Posterior vena cava (tissue), 2 donors: ENCODE data around the gene CDCP2. TPM values are rescaled to one million over a fixed set of nuclear protein-coding genes. Genes with fewer than 3 reads are reported as not detected.

Experiments used
- DNase-seq: peaks from one replicate; pipeline ENCODE4 v3.0.0-alpha.2; 2020; ENCODE audit warnings: low spot score
- intact Hi-C, 2 donors: fragments of 100-400 bp; cut with DNase I; formaldehyde crosslinking; loops; one replicate each; pipeline versions ENCODE4 v1.14.1 to v1.14.2; 2022 to 2023
- total RNA-seq, 2 donors: library from RNA; stranded (reverse); fragmentation: NEBNext Ultra II Directional; extraction: Animal tissue kit (Norgen Biotek cat#: 25700); gene quantifications; one replicate each; pipeline ENCODE4 v1.2.1, GENCODE V29; 2021
- donor health status: DM: yes; HTN: yes; CAD: no.
- donor health status: DM: yes; HTN: yes; CAD: no.

The CDCP2 gene
- total RNA-seq, 2 donors from 2014 or later, result 0.51 to 0.86 TPM

GRCh38 chr1:54142146-54142900 lies 10.5 kb downstream of the CDCP2 start:
- intact Hi-C loops, result no loop called here
- DNase-seq, result no peak

GRCh38 chr1:54139711-54140110 lies 13.1 kb downstream of the CDCP2 start:
- no peak for DNase-seq
- intact Hi-C loops, result no loop called here

- intact Hi-C loops, result no loop called here
- no peak for DNase-seq
These were observed 13.8 kb downstream of the CDCP2 start for GRCh38 chr1:54138994-54139393.

GRCh38 chr1:54137534-54138061 lies 15.2 kb downstream of the CDCP2 start:
- intact Hi-C loops, result no loop called here
- DNase-seq, result no peak

GRCh38 chr1:54136963-54137533 lies 15.8 kb downstream of the CDCP2 start:
- DNase-seq, result no peak
- intact Hi-C loops, result no loop called here

GRCh38 chr1:54136269-54136896 lies 16.4 kb downstream of the CDCP2 start:
- no peak for DNase-seq
- intact Hi-C loops, result no loop called here

- no peak for DNase-seq
- intact Hi-C loops, result no loop called here
These were observed 17.2 kb downstream of the CDCP2 start for GRCh38 chr1:54135436-54136120.

GRCh38 chr1:54134295-54134694 lies 18.5 kb downstream of the CDCP2 start:
- DNase-seq, result no peak
- intact Hi-C loops, result no loop called here

GRCh38 chr1:54132495-54132894 lies 20.3 kb downstream of the CDCP2 start:
- intact Hi-C loops, result no loop called here

GRCh38 chr1:54131419-54131818 lies 21.4 kb downstream of the CDCP2 start:
- intact Hi-C loops, result no loop called here
- DNase-seq, result no peak

More at GRCh38 chr1:54132495-54132894, 20.3 kb downstream of the CDCP2 start:
- no peak for DNase-seq

- intact Hi-C loops, result loop anchor here (10.0 kb wide), 2 partner anchors 65 to 275 kb away; partner anchors contain the start of gene SSBP3 (in 2 of the 2)
- DNase-seq, result no peak
These were observed 22.9 kb downstream of the CDCP2 start for GRCh38 chr1:54129858-54130257.

GRCh38 chr1:54127594-54128300 lies 25.1 kb downstream of the CDCP2 start:
- intact Hi-C loops, result loop anchor here (10.0 kb wide), 2 partner anchors 67 to 277 kb away; partner anchors contain the start of gene SSBP3 (in 2 of the 2)
- DNase-seq, result no peak

- intact Hi-C loops, result loop anchor here (10.0 kb wide), 2 partner anchors 68 to 278 kb away; partner anchors contain the start of gene SSBP3 (in 2 of the 2)
- DNase-seq, result no peak
These were observed 26.5 kb downstream of the CDCP2 start for GRCh38 chr1:54126271-54126815.

- no peak for DNase-seq
- intact Hi-C loops, result loop anchor here (10.0 kb wide), 2 partner anchors 69 to 279 kb away; partner anchors contain the start of gene SSBP3 (in 2 of the 2)
These were observed 27.3 kb downstream of the CDCP2 start for GRCh38 chr1:54125386-54126070.

- intact Hi-C loops, result loop anchor here (10.0 kb wide), 2 partner anchors 70 to 280 kb away; partner anchors contain the start of gene SSBP3 (in 2 of the 2)
- DNase-seq, result peak; percentile 16
These were observed 27.9 kb downstream of the CDCP2 start for GRCh38 chr1:54124906-54125305.

- DNase-seq, result peak; percentile 62
- intact Hi-C loops, result loop anchor here (10.0 kb wide), 2 partner anchors 70 to 280 kb away; partner anchors contain the start of gene SSBP3 (in 2 of the 2)
These were observed 28.3 kb downstream of the CDCP2 start for GRCh38 chr1:54124472-54124871.

GRCh38 chr1:54122992-54123391 lies 29.8 kb downstream of the CDCP2 start:
- intact Hi-C loops, result loop anchor here (10.0 kb wide), 2 partner anchors 72 to 282 kb away; partner anchors contain the start of gene SSBP3 (in 2 of the 2)
- DNase-seq, result peak; percentile 35
